ENCODE data around the gene ATAD3B. TPM values are rescaled to one million over a fixed set of nuclear protein-coding genes. Genes with fewer than 3 reads are reported as not detected.

ATAD3B gene
- total and polyA plus RNA-seq, 2 of the 4 experiments (the other 2 are of a cell fraction), result 13.8 to 29.0 TPM

DNA sequence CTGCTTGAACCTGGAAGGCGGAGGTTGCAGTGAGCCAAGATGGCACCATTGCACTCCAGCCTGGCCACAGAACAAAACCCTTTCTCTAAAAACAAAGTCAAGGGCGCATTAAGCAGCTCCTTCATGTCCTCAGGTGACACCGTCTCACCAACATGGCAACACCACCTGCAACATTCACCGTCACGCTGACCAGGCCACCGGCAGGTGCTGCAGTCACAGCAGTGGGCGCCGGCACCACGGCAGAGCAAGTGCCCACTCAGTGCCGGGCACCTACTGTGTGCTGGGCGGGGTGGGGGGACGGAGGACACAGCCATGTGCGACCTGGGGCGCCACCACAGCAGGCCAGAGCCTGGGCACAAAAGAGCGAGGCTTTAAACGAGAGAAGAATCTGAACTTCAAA, 12.1 kb downstream of the ATAD3B start:
- H3K27ac ChIP-seq (ENCODE audit: insufficient read depth, low read length), result no peak overlapping the region
- no peak overlapping the region for H3K56ac ChIP-seq (ENCODE audit: extremely low read depth, insufficient read depth, low read length)
- no peaks in the 10 kb centered on the region for H3K4me1 ChIP-seq (ENCODE audit: control insufficient read depth, insufficient read depth, low read length)
- H4K91ac ChIP-seq (ENCODE audit: insufficient read depth, low read depth, low read length), result no peak overlapping the region
- no peak overlapping the region for H3K18ac ChIP-seq (ENCODE audit: low read depth, low read length)
- H3K14ac ChIP-seq (replicated peaks; ENCODE audit: low read depth, low read length), result no peak overlapping the region
- TF ChIP-seq, protein P1, sequence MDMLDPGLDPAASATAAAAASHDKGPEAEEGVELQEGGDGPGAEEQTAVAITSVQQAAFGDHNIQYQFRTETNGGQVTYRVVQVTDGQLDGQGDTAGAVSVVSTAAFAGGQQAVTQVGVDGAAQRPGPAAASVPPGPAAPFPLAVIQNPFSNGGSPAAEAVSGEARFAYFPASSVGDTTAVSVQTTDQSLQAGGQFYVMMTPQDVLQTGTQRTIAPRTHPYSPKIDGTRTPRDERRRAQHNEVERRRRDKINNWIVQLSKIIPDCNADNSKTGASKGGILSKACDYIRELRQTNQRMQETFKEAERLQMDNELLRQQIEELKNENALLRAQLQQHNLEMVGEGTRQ (IDR thresholded peaks at IDR 0.05; ENCODE audit: low read depth, low read length), result no peak
- TF ChIP-seq POLR2A (IDR thresholded peaks at IDR 0.05; ENCODE audit: low read depth, low read length) (no peak), BHLHE40 (IDR thresholded peaks at IDR 0.05; ENCODE audit: low read depth, low read length) (no peak), RAD21 (IDR thresholded peaks at IDR 0.05; ENCODE audit: low read length) (no peak), MAFK (IDR thresholded peaks at IDR 0.05; ENCODE audit: low read depth, low read length) (no peak), MAZ (IDR thresholded peaks at IDR 0.05; ENCODE audit: borderline replicate concordance, low read depth, low read length) (no peak), NFE2L2 (IDR thresholded peaks at IDR 0.05; ENCODE audit: low read depth, low read length) (no peak), CHD1 (IDR thresholded peaks at IDR 0.05; ENCODE audit: low read depth, low read length) (no peak), MXI1 (IDR thresholded peaks at IDR 0.05; ENCODE audit: borderline replicate concordance, low read depth, low read length) (no peak)
- TF ChIP-seq, protein P2, sequence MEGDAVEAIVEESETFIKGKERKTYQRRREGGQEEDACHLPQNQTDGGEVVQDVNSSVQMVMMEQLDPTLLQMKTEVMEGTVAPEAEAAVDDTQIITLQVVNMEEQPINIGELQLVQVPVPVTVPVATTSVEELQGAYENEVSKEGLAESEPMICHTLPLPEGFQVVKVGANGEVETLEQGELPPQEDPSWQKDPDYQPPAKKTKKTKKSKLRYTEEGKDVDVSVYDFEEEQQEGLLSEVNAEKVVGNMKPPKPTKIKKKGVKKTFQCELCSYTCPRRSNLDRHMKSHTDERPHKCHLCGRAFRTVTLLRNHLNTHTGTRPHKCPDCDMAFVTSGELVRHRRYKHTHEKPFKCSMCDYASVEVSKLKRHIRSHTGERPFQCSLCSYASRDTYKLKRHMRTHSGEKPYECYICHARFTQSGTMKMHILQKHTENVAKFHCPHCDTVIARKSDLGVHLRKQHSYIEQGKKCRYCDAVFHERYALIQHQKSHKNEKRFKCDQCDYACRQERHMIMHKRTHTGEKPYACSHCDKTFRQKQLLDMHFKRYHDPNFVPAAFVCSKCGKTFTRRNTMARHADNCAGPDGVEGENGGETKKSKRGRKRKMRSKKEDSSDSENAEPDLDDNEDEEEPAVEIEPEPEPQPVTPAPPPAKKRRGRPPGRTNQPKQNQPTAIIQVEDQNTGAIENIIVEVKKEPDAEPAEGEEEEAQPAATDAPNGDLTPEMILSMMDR (conservative IDR thresholded peaks at IDR 0.05; ENCODE audit: low read depth, low read length), result no peak
- dilution Hi-C loops (cut with HindIII; ENCODE audit: low sequenced_read_pairs, unreplicated experiment) (no loop called here), intact Hi-C loops (cut with micrococcal nuclease) (no loop called here), in situ Hi-C loops (cut with MboI; ENCODE audit: low sequenced_read_pairs) (no loop called here)
- H3K23ac ChIP-seq (ENCODE audit: low read depth, low read length), result no peak overlapping the region
- no peak overlapping the region for H2BK20ac ChIP-seq (ENCODE audit: low read depth, low read length)
- CTCF ChIA-PET, result no interaction called here
- H2AK9ac ChIP-seq (replicated peaks; ENCODE audit: low read depth, low read length, poor library complexity), result no peak overlapping the region
- no peak overlapping the region for H2AK5ac ChIP-seq (ENCODE audit: low read depth, low read length)
- no peak overlapping the region for H3K4ac ChIP-seq (ENCODE audit: low read depth, low read length)
- H3K9me3 ChIP-seq (ENCODE audit: control insufficient read depth, insufficient read depth, low read length), result no peaks in the 10 kb centered on the region
- H3K36me3 ChIP-seq (ENCODE audit: control insufficient read depth, insufficient read depth, low read length), result peaks cover 48% of the 10 kb centered on the region
- H3K9ac ChIP-seq (ENCODE audit: low read depth, low read length), result no peak overlapping the region
- no peaks in the 10 kb centered on the region for H3K27me3 ChIP-seq (ENCODE audit: control insufficient read depth, insufficient read depth, low read length)
- peaks cover 4 to 17% of the 10 kb centered on the region in 2 experiments for H3K79me1 ChIP-seq (ENCODE audit: low read depth in 1 of 2, low read length in 2 of 2)
- BruUV-seq (replicated peaks), result no TSS peak
- H4K20me1 ChIP-seq (ENCODE audit: insufficient read depth, low read length), result no peaks in the 10 kb centered on the region
- ATAC-seq (ENCODE audit: low read depth) (no peak), DNase-seq (no peak)
- WGBS, 2 experiments (ENCODE audit: extremely low coverage in 2 of 2, insufficient read length in 1 of 2), result 94% methylated on average over 8 of the region's 16 CpGs; no CpG with 5 or more reads in 1 of the 2 experiments
- no peak overlapping the region for H4K8ac ChIP-seq (ENCODE audit: low read depth in 2 of 2, low read length in 2 of 2)
- H2AFZ ChIP-seq (replicated peaks; ENCODE audit: low read length, poor library complexity), result no peak overlapping the region
- no peak overlapping the region for H2BK15ac ChIP-seq (ENCODE audit: low read depth, low read length)
- no peak overlapping the region for H3K4me3 ChIP-seq (ENCODE audit: insufficient read depth, low read depth, low read length)
- H3K9me1 ChIP-seq (ENCODE audit: insufficient read depth, low read length), result 0 out of 2 replicates have a peak, but pooled peaks cover 6% of the 10 kb centered on the region
- no peak overlapping the region for H3K4me2 ChIP-seq (ENCODE audit: low read depth, low read length)
- POLR2A ChIA-PET (ENCODE audit: unreplicated experiment), result no interaction called here
- H2BK120ac ChIP-seq (ENCODE audit: low read depth, low read length), result no peak overlapping the region
- no peak overlapping the region for H2BK5ac ChIP-seq (ENCODE audit: low read depth, low read length, poor library complexity, severe bottlenecking)
- no peak overlapping the region for H4K5ac ChIP-seq (ENCODE audit: low read depth, low read length)
